Osteocyte (in vitro differentiated cells): ENCODE results near the gene INSM2. TPM values are rescaled to one million over a fixed set of nuclear protein-coding genes. Genes with fewer than 3 reads are reported as not detected.

Experiments used
- DNase-seq: peaks from one replicate; pipeline ENCODE4 v3.0.0; 2021; ENCODE audit warnings: mixed read lengths; ENCODE audit not compliant: unreplicated experiment; ENCODE audit errors: extremely low spot score
- H3K27ac Mint-ChIP-seq: one replicate; pipeline ENCODE4 v1.8.0; 2021; ENCODE audit warnings: mild to moderate bottlenecking, mixed read lengths; ENCODE audit not compliant: unreplicated experiment
- H3K27me3 Mint-ChIP-seq: one replicate; pipeline ENCODE4 v1.8.0; 2021; ENCODE audit warnings: mixed read lengths; ENCODE audit not compliant: unreplicated experiment
- H3K36me3 Mint-ChIP-seq: one replicate; pipeline ENCODE4 v1.8.0; 2021; ENCODE audit warnings: mixed read lengths; ENCODE audit not compliant: unreplicated experiment
- H3K4me1 Mint-ChIP-seq: one replicate; pipeline ENCODE4 v1.8.0; 2021; ENCODE audit warnings: mixed read lengths; ENCODE audit not compliant: unreplicated experiment
- H3K4me3 Mint-ChIP-seq: one replicate; pipeline ENCODE4 v1.8.0; 2021; ENCODE audit warnings: mild to moderate bottlenecking, moderate library complexity, mixed read lengths; ENCODE audit not compliant: unreplicated experiment
- H3K9me3 Mint-ChIP-seq: one replicate; pipeline ENCODE4 v1.8.0; 2021; ENCODE audit warnings: mixed read lengths; ENCODE audit not compliant: unreplicated experiment
- CTCF ChIP-seq: fragments of 200-600 bp; sonication (generic); IDR thresholded peaks from 2 replicates; pipeline ENCODE4 v1.5.0; 2021; ENCODE audit warnings: antibody characterized with exemption, mild to moderate bottlenecking, moderate library complexity
- long read RNA-seq: library from polyadenylated mRNA; unstranded; transcript quantifications from one replicate; pipeline ENCODE4 v2.0.0, GENCODE V29; 2021
- total RNA-seq: library from RNA; stranded (reverse); gene quantifications from 2 replicates; pipeline ENCODE4 v1.2.1, GENCODE V29; 2021

The INSM2 gene, protein sequence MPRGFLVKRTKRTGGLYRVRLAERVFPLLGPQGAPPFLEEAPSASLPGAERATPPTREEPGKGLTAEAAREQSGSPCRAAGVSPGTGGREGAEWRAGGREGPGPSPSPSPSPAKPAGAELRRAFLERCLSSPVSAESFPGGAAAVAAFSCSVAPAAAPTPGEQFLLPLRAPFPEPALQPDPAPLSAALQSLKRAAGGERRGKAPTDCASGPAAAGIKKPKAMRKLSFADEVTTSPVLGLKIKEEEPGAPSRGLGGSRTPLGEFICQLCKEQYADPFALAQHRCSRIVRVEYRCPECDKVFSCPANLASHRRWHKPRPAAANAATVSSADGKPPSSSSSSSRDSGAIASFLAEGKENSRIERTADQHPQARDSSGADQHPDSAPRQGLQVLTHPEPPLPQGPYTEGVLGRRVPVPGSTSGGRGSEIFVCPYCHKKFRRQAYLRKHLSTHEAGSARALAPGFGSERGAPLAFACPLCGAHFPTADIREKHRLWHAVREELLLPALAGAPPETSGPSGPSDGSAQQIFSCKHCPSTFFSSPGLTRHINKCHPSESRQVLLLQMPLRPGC
- total RNA-seq, result not detected in 2 replicates
- long read RNA-seq, result 0 reads

- no peak for TF ChIP-seq CTCF
- no peak within 1 kb of the TSS for H3K27ac Mint-ChIP-seq
- H3K9me3 Mint-ChIP-seq, result no peaks in the 10 kb centered on the region
- H3K4me1 Mint-ChIP-seq, result peaks cover 10% of the 10 kb centered on the region
- peak; percentile 88 for DNase-seq
- H3K4me3 Mint-ChIP-seq, result peak within 1 kb of the TSS; percentile 69
- H3K36me3 Mint-ChIP-seq, result peaks cover 4% of the 10 kb centered on the region
- peaks cover 63% of the 10 kb centered on the region for H3K27me3 Mint-ChIP-seq
These were observed at the start of gene INSM2 for GRCh38 chr14:35533357-35534207. Gene INSM2 (plus strand): TSS chr14:35534164. CDS start chr14:35534253, 89 bp downstream.

DNA sequence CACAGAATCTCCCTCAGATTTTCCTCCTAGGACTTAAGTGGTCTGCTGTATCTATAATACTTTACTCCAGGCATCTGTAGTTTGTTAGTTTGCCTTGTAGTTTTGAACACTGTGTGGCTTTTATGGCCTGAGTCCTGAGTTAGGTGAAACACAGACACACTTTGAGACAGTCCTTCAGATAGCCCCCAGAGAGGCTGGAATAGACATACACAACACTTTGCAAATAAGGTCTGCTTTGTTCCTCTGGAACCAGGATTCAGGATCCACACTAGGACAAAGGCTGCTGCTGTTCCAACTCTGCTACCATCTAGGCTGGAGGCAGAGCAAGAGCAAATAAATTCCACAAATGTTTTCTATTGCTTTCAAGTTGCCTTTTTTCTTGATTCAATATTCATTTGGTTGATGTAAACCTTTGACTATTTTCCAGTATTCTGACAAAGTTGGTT is 41.4 kb upstream of the INSM2 start:
- no peak for DNase-seq
- H3K9me3 Mint-ChIP-seq, result peaks cover 12% of the 10 kb centered on the region
- H3K36me3 Mint-ChIP-seq, result no peaks in the 10 kb centered on the region
- no peaks in the 10 kb centered on the region for H3K4me1 Mint-ChIP-seq
- H3K27me3 Mint-ChIP-seq, result peaks cover 6% of the 10 kb centered on the region
- no peak overlapping the region for H3K27ac Mint-ChIP-seq
- TF ChIP-seq CTCF, result no peak
- no peak overlapping the region for H3K4me3 Mint-ChIP-seq

DNA sequence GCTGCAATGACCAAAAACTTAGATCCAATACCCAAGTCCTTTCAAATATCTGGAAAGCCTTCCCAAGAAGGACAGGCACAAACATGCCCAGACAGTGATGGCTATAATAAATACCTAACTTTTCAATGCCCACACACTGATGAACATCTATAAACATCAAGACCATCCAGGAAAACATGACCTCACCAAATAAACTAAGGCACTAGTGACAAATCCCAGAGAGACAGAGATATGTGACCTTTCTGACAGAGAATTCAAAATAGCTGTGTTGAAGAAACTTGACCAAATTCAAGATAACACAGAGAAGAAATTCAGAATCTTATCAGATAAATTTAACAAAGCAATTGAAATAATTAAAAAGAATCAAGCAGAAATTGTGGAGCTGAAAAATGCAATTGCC is 38.7 kb upstream of the INSM2 start:
- Mint-ChIP-seq H3K9me3 (peaks cover 16% of the 10 kb centered on the region), H3K27me3 (peaks cover 20% of the 10 kb centered on the region), H3K36me3 (no peaks in the 10 kb centered on the region), H3K27ac (no peak overlapping the region), H3K4me1 (no peaks in the 10 kb centered on the region), H3K4me3 (no peak overlapping the region)
- no peak for TF ChIP-seq CTCF
- no peak for DNase-seq

DNA sequence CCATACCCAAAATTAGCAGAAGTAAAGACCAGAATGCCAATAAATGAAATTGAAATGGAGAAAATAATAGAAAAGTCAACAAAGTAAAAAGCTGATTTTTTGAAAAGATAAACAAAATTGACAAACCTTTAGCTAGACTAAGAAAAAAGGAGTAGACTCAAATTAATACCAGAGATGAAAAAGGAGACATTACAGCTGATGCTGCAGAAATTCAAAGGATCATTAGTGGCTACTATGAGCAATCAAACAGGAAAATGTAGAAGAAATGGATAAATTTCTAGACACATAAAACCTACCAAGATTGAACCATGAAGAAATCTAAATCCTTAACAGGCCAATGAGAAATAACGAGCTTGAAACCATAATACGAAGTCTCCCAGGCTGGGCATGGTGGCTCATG is 34.8 kb upstream of the INSM2 start:
- DNase-seq, result no peak
- Mint-ChIP-seq H3K9me3 (peaks cover 4% of the 10 kb centered on the region), H3K27me3 (peaks cover 43% of the 10 kb centered on the region), H3K4me1 (no peaks in the 10 kb centered on the region), H3K27ac (no peak overlapping the region), H3K36me3 (no peaks in the 10 kb centered on the region), H3K4me3 (no peak overlapping the region)
- TF ChIP-seq CTCF, result no peak
